Esophagus muscularis mucosa (tissue), 4 donors: ENCODE measurements around the gene LY6G6D. TPM values are rescaled to one million over a fixed set of nuclear protein-coding genes. Genes with fewer than 3 reads are reported as not detected.

Experiments
- DNase-seq: peaks from one replicate; pipeline ENCODE4 v3.0.0-alpha.2; 2017; ENCODE audit errors: extremely low spot score
- H3K27ac ChIP-seq, 4 donors: fragments of 200-600 bp; sonication (generic); replicated peaks in 1 of 4; 1 replicate in 3 of 4; 2 replicates in 1 of 4; pipeline ENCODE4 v1.5.1; 2016 to 2019; ENCODE audit warnings: mild to moderate bottlenecking in 1 of 4
- H3K27me3 ChIP-seq, 4 donors: fragments of 200-600 bp; sonication (generic); one replicate each; pipeline versions ENCODE4 v1.5.1 to v1.6.0; 2016 to 2019
- H3K36me3 ChIP-seq, 4 donors: fragments of 200-600 bp; sonication (generic); one replicate each; pipeline ENCODE4 v1.5.1; 2016 to 2019
- H3K4me1 ChIP-seq, 4 donors: fragments of 200-600 bp; sonication (generic); one replicate each; pipeline ENCODE4 v1.5.1; 2016 to 2019
- H3K4me3 ChIP-seq, 4 donors: fragments of 200-600 bp; sonication (generic); 1 replicate in 2 of 4; 2 replicates in 2 of 4; pipeline ENCODE4 v1.5.1; 2016 to 2019; ENCODE audit warnings: mild to moderate bottlenecking in 4 of 4, moderate library complexity in 1 of 4
- H3K9me3 ChIP-seq, 4 donors: fragments of 200-600 bp; sonication (generic); 1 replicate in 3 of 4; 2 replicates in 1 of 4; pipeline ENCODE4 v1.5.1; 2016 to 2019
- EP300 ChIP-seq: sonication (generic); formaldehyde crosslinking; IDR thresholded peaks from one replicate; pipeline ENCODE4 v1.6.1; 2017; ENCODE audit warnings: antibody characterized with exemption
- POLR2A ChIP-seq: fragments of 450-650 bp; IDR thresholded peaks from one replicate; pipeline ENCODE4 v1.6.1; 2017; ENCODE audit warnings: antibody characterized with exemption, moderate library complexity, mild to moderate bottlenecking, low read depth
- POLR2AphosphoS5 ChIP-seq, 2 donors: sonication (generic); formaldehyde crosslinking; IDR thresholded peaks; one replicate each; pipeline ENCODE4 v1.6.1; 2017; ENCODE audit warnings: antibody characterized with exemption in 2 of 2
- WGBS: methylation state at CpG from one replicate; pipeline ENCODE4 v1.1.5; 2018; 5-methylcytosine and 5-hydroxymethylcytosine counted together
- intact Hi-C: fragments of 100-400 bp; cut with DNase I; formaldehyde crosslinking; loops from one replicate; pipeline ENCODE4 v1.15.1; 2023
- total RNA-seq, 4 donors: library from RNA; depleted of rRNA; stranded (reverse); fragments of >200 nt; gene quantifications; one replicate each; pipeline versions ENCODE4 v1.1.0 to v1.2.1, GENCODE V29; 2016
- TF ChIP-seq, protein P1 (sequence below), 3 experiments: fragments of 200-600 bp in 2 of 3; fragments of 450-650 bp in 1 of 3; sonication (generic) in 2 of 3; IDR thresholded peaks; one replicate each; pipeline ENCODE4 v1.5.1; 2017 to 2019; ENCODE audit warnings: antibody characterized with exemption in 3 of 3, mild to moderate bottlenecking in 2 of 3, moderate library complexity in 1 of 3

LY6G6D gene
- total RNA-seq, 4 donors from 2014 or later: not detected

DNA sequence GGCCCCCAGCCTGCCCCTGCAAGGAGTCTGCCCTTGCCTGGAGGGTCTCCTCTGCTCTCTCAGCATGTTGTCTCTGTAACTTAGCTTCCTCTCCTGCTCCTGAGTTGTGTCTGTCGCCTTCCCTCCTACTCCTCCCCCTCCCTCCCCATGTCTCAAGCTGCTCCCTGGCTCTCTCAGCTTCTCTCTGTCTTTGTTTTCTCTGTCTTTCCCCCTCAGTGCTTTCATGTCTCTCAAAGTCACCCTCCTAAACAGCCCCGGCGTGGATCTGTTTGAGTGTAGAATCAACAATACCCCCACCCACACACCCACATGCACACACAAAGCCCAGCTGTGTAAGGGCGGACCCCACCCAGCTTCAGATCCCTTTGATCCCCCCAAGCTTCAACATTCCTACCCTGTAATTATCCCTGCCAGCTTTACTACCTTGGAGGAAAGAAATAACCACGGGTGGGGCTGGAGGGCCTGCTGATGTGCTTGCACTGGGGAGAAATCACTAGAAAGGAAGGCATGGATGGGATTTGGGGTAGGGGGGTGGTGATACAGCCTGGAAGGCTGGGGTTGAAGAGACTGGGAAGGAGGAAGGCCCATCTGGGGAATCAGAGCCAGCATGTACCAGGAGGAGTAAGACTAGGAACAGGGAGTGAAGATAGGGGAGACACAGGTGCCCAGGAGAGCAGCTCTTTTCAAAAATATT lies 1.0 kb upstream of the LY6G6D start:
- intact Hi-C loops: no loop called here
- no peak for DNase-seq
- TF ChIP-seq POLR2A (no peak), POLR2AphosphoS5 (IDR thresholded peaks at IDR 0.05) (no peak), EP300 (no peak)
- TF ChIP-seq, protein P1, sequence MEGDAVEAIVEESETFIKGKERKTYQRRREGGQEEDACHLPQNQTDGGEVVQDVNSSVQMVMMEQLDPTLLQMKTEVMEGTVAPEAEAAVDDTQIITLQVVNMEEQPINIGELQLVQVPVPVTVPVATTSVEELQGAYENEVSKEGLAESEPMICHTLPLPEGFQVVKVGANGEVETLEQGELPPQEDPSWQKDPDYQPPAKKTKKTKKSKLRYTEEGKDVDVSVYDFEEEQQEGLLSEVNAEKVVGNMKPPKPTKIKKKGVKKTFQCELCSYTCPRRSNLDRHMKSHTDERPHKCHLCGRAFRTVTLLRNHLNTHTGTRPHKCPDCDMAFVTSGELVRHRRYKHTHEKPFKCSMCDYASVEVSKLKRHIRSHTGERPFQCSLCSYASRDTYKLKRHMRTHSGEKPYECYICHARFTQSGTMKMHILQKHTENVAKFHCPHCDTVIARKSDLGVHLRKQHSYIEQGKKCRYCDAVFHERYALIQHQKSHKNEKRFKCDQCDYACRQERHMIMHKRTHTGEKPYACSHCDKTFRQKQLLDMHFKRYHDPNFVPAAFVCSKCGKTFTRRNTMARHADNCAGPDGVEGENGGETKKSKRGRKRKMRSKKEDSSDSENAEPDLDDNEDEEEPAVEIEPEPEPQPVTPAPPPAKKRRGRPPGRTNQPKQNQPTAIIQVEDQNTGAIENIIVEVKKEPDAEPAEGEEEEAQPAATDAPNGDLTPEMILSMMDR (IDR thresholded peaks at IDR 0.05): no peak
- Histone ChIP-seq H3K27me3 (peaks cover 0 to 6% (median 0%) of the 10 kb centered on the region in 4 donors), H3K36me3 (no peaks in the 10 kb centered on the region), H3K4me3 (no peak overlapping the region), H3K27ac (no peak overlapping the region), H3K4me1 (no peaks in the 10 kb centered on the region), H3K9me3 (no peaks in the 10 kb centered on the region)
- WGBS: 52% methylated on average over 5 of the region's 5 CpGs

DNA sequence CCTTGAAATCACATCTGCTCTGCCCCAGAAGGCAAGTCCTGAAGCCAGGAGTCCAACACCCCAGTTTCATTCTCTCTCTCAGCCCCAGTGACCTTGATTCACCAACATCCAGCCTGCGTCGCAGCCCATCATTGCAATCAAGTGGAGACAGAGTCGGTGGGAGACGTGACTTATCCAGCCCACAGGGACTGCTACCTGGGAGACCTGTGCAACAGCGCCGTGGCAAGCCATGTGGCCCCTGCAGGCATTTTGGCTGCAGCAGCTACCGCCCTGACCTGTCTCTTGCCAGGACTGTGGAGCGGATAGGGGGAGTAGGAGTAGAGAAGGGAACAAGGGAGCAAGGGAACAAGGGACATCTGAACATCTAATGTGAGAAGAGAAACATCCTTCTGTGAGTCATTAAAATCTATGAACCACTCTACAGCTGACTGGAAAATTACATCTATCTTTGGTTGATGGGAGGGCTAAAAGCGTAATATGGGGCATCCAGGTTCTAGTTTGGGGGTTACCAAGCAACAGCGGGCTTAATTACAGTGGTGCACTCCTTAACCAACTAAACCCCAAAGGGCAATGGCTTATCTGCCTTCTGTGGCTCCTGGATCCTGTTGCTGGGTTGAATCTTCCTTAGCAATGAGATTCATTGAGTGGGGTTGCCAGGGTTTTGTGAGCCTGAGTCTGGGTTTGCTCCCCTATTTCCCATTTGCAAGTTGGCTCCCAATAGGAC lies 2.5 kb downstream of the LY6G6D start:
- no peaks in the 10 kb centered on the region for H3K27me3 ChIP-seq
- DNase-seq: no peak
- WGBS: 67% methylated on average over 8 of the region's 10 CpGs
- no peak overlapping the region for H3K27ac ChIP-seq
- TF ChIP-seq EP300: no peak
- no peak for TF ChIP-seq POLR2AphosphoS5 (IDR thresholded peaks at IDR 0.05)
- TF ChIP-seq, protein P1 (IDR thresholded peaks at IDR 0.05): no peak
- no peak for TF ChIP-seq POLR2A
- H3K4me3 ChIP-seq: no peak overlapping the region
- no peaks in the 10 kb centered on the region for H3K4me1 ChIP-seq
- no peaks in the 10 kb centered on the region for H3K9me3 ChIP-seq
- H3K36me3 ChIP-seq: no peaks in the 10 kb centered on the region
- intact Hi-C loops: no loop called here

DNA sequence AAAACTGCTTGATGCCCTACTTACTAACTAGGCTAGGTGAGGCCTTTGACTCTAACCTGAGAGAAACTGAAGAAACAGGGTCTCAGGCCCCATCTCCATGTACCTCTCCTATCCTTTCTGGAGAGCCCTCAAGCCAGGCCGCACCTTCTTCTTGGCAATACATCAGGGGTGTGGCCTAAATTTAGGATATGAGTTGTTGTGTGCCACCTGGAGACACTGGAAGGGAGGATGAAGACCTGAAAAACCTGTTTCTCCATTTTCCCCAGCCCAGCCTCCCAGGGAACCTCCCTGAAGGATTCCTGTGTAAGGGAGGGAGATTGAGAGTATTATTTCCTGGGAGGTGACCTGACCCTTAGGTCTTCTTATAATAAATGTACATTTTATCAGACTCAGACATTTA lies 3.1 kb downstream of the LY6G6D start:
- no peaks in the 10 kb centered on the region for H3K4me1 ChIP-seq
- no peak for DNase-seq
- H3K4me3 ChIP-seq: no peak overlapping the region
- no peaks in the 10 kb centered on the region for H3K9me3 ChIP-seq
- H3K36me3 ChIP-seq: no peaks in the 10 kb centered on the region
- no peak overlapping the region for H3K27ac ChIP-seq
- no peaks in the 10 kb centered on the region for H3K27me3 ChIP-seq
- WGBS: 100% methylated on average over 1 of the region's 1 CpG
- TF ChIP-seq POLR2A (no peak), EP300 (no peak), POLR2AphosphoS5 (IDR thresholded peaks at IDR 0.05) (no peak)
- TF ChIP-seq, protein P1 (IDR thresholded peaks at IDR 0.05): no peak
- intact Hi-C loops: no loop called here

DNA sequence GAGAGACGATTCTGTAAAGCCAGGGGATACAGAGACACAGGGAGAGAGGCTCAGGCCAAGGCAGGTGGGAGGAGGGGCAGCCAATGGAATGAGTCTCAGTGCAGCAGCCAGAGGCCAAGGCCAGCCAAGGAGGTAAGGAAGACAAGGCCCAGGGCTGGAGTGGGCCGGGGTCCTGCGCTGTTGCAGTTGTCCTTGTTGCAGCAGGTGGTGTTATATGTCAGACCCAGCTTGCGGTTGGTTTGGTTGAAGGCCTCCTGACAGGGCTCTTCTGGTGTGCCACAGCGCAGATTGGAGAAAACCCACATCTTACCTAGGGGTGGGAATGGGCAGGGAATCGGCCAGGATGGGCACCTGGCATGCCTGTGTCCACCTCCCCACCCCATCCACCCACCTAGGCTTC lies 3.9 kb downstream of the LY6G6D start:
- Histone ChIP-seq H3K9me3 (no peaks in the 10 kb centered on the region), H3K4me1 (no peaks in the 10 kb centered on the region), H3K27me3 (no peaks in the 10 kb centered on the region), H3K36me3 (peaks cover 0 to under 1% (median 0%) of the 10 kb centered on the region in 4 donors), H3K4me3 (no peak overlapping the region), H3K27ac (no peak overlapping the region)
- TF ChIP-seq, protein P1 (IDR thresholded peaks at IDR 0.05): no peak
- TF ChIP-seq POLR2AphosphoS5 (IDR thresholded peaks at IDR 0.05): no peak
- TF ChIP-seq EP300: no peak
- TF ChIP-seq POLR2A: no peak
- intact Hi-C loops: no loop called here
- no peak for DNase-seq
- 85% methylated on average over 6 of the region's 6 CpGs for WGBS
